HUES6 (cell line): ENCODE results near the gene B4GALT6.

Experiments
- H3K27ac ChIP-seq: 2 replicates; pipeline ENCODE4 v1.7.0; 2013; ENCODE audit warnings: low read depth, mild to moderate bottlenecking, low read length, inconsistent platforms
- H3K27me3 ChIP-seq: 2 replicates; pipeline ENCODE4 v1.6.1; 2013; ENCODE audit warnings: low read length; ENCODE audit not compliant: control insufficient read depth, insufficient read depth
- H3K36me3 ChIP-seq: 2 replicates; pipeline ENCODE4 v1.6.1; 2013; ENCODE audit warnings: low read length; ENCODE audit not compliant: control insufficient read depth, insufficient read depth
- H3K4me1 ChIP-seq: 2 replicates; pipeline ENCODE4 v1.6.1; 2013; ENCODE audit warnings: low read length; ENCODE audit not compliant: control insufficient read depth, insufficient read depth
- H3K4me3 ChIP-seq: 2 replicates; pipeline ENCODE4 v1.5.1; 2013; ENCODE audit warnings: low read depth, low read length
- H3K9ac ChIP-seq: one replicate; pipeline ENCODE4 v1.6.1; 2013; ENCODE audit warnings: mild to moderate bottlenecking, low read length
- H3K9me3 ChIP-seq: 2 replicates; pipeline ENCODE4 v1.6.1; 2013; ENCODE audit warnings: low read depth, low read length; ENCODE audit not compliant: control insufficient read depth, insufficient read depth

The B4GALT6 gene

DNA sequence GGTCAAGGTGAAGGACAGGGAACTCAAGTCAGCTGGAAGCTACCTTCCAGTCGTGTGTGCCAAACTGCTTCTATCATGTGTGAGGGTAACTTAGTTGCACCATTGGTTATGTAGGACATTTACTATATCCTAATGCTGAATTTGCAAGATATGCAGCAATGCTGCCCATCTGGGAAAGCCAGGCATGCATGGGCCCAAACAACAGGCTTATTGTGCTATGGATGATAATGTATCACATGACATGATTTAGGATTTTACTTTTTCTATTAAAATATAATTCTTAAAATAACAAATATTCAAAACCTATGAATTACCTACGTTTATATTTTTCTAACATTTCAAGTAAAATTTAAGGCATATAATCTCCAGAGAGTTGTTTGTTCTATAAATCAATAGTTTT, 35.9 kb downstream of the B4GALT6 start:
- Histone ChIP-seq H3K9ac (no peak overlapping the region), H3K4me3 (no peak overlapping the region), H3K9me3 (no peaks in the 10 kb centered on the region), H3K36me3 (peaks cover 16% of the 10 kb centered on the region; the same call in 1 of the 2 replicates), H3K27ac (no peak overlapping the region), H3K4me1 (peaks cover 38% of the 10 kb centered on the region), H3K27me3 (no peaks in the 10 kb centered on the region)

DNA sequence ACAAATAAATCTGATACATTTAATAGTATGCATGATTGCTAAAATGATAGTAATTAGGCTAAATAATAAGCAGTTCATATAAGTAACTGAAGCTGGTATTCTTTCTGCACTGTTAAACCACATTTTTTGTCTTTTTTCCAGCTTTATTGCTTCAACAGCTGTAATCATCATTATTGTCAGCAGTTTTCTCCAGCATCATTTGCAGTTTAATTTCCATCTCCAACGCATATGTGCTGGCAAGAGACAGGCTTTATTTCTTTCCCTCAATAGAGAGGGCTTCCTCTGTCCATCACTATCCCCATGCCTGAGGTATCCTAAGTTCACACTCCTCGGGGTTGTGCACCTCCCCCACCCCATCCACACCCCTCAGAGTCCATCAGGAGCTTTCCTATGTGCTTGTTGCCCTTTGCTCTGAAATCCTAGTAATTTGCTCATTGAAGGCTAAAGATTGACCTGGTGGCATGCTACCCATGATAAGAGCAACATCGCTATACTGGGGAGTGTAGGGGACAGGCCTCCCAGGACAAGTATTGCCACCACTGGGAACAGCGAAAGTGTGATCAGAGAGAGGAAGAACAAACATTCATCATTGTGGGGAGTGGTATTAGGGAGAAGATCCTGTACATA, 37.1 kb downstream of the B4GALT6 start:
- H3K36me3 ChIP-seq = peaks cover 9% of the 10 kb centered on the region; the same call in 1 of the 2 replicates
- no peak overlapping the region for H3K27ac ChIP-seq
- no peak overlapping the region for H3K9ac ChIP-seq
- H3K4me1 ChIP-seq = peaks cover 38% of the 10 kb centered on the region
- H3K27me3 ChIP-seq = no peaks in the 10 kb centered on the region
- no peaks in the 10 kb centered on the region for H3K9me3 ChIP-seq
- H3K4me3 ChIP-seq = no peak overlapping the region

DNA sequence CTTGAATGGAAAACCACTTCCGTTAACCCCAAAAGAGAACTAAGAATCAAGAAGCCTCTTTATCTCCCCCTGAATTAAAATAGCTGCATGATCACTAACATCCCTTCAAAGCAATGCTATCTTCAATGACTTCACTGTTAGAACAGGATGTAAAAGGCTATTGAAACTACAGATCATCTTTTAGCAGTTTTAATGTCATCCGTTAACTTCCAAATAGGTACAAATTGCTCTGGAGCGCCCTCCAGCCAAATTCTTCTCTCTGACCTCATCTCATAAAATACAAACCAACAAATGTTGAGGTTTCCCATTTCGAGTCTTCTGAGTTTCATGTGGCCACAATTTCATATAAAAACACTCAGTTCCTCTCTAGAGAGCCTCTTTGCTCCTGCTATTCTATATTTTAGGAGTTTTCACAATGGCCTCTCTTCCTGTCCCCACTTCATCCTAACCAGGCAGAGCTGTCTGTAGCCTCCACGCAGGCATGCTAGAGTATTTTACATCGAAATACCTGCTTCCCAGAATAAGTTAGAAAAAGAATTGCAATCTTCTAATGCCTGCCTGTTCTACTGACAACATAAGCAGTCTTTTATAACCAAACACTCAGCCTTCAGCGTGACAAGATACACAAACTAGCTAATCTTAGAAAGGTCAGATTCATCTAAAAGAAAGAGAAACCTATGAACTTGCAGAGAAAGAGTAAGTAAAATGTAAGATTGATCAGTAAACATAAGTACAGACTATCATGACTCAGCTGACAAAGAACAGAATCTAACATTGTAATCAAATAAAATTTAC, 37.9 kb downstream of the B4GALT6 start:
- no peaks in the 10 kb centered on the region for H3K9me3 ChIP-seq
- H3K4me3 ChIP-seq = no peak overlapping the region
- H3K36me3 ChIP-seq = peaks cover 12% of the 10 kb centered on the region; the same call in 1 of the 2 replicates
- H3K9ac ChIP-seq = no peak overlapping the region
- H3K27ac ChIP-seq = no peak overlapping the region
- H3K27me3 ChIP-seq = no peaks in the 10 kb centered on the region
- peaks cover 38% of the 10 kb centered on the region for H3K4me1 ChIP-seq

DNA sequence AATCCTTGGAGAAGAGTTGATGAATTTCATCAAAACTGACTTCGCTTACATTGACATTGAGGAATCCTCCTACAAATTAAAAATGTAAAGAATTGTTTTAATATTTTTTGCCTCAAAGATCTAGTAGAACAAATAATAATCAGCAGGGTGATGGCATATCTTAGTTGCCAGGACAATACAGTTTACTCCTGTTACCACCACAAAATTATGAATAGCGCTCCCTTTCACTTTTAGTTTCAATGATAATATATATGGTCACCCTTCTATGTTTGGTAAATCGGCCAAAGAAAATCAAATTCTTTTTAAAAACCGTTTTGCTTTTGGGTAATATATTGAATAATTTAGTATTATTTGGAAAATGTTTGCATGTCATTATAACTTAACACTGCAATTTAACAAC, 39.0 kb downstream of the B4GALT6 start:
- Histone ChIP-seq H3K9me3 (no peaks in the 10 kb centered on the region), H3K9ac (no peak overlapping the region), H3K27ac (no peak overlapping the region), H3K4me3 (no peak overlapping the region), H3K36me3 (peaks cover 18% of the 10 kb centered on the region; the same call in 1 of the 2 replicates), H3K27me3 (no peaks in the 10 kb centered on the region), H3K4me1 (peaks cover 31% of the 10 kb centered on the region)

DNA sequence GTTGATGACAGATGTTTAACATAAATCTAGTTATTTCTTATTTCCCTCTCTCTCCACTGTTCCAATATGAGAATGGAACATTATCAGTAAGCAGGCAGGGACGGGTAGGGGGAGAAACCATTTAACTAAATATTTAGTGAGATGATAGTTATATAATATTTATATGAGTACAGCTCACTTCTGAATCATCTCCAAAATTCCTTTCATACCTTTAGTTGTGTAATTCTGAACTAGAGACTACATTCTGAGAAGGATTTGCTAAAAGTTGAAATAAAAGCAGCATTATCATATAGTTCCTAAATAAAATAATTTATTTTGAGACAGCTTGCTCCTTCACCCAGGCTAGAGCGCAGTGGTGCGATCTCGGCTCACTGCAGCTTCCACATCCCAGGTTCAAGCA, 41.4 kb downstream of the B4GALT6 start:
- H3K9ac ChIP-seq = no peak overlapping the region
- H3K36me3 ChIP-seq = peaks cover 30% of the 10 kb centered on the region
- H3K4me1 ChIP-seq = peaks cover 19% of the 10 kb centered on the region
- no peaks in the 10 kb centered on the region for H3K9me3 ChIP-seq
- no peak overlapping the region for H3K4me3 ChIP-seq
- no peak overlapping the region for H3K27ac ChIP-seq
- H3K27me3 ChIP-seq = no peaks in the 10 kb centered on the region

GRCh38 chr18:31637445-31637844, 46.9 kb downstream of the B4GALT6 start:
- H3K36me3 ChIP-seq = peaks cover 33% of the 10 kb centered on the region
- H3K4me3 ChIP-seq = no peak overlapping the region
- no peaks in the 10 kb centered on the region for H3K9me3 ChIP-seq
- no peaks in the 10 kb centered on the region for H3K4me1 ChIP-seq
- H3K27ac ChIP-seq = no peak overlapping the region
- no peak overlapping the region for H3K9ac ChIP-seq
- no peaks in the 10 kb centered on the region for H3K27me3 ChIP-seq

DNA sequence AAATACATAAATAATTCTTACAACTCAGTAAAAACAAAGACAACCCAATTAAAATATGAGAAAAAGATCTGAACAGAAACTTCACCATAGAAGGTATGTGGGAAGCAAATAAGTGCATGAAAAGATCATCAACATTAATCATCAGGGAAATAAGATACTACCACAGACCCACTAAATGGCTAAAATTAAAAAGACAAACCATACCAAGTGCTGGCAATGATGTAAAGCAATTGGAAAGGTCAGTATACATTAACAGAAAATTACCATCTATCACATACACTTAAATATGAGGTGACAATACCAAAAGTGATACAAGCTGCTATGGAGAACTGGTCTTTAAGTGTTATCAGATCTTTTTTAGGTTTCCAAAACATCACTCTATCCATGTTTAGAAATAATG, 48.0 kb downstream of the B4GALT6 start:
- Histone ChIP-seq H3K27me3 (no peaks in the 10 kb centered on the region), H3K27ac (no peak overlapping the region), H3K36me3 (peaks cover 27% of the 10 kb centered on the region), H3K9me3 (no peaks in the 10 kb centered on the region), H3K9ac (no peak overlapping the region), H3K4me1 (no peaks in the 10 kb centered on the region), H3K4me3 (no peak overlapping the region)

GRCh38 chr18:31634331-31634713, 50.1 kb downstream of the B4GALT6 start:
- H3K9me3 ChIP-seq = no peaks in the 10 kb centered on the region
- peaks cover 29% of the 10 kb centered on the region for H3K36me3 ChIP-seq
- H3K9ac ChIP-seq = no peak overlapping the region
- H3K4me3 ChIP-seq = no peak overlapping the region
- H3K4me1 ChIP-seq = no peaks in the 10 kb centered on the region
- H3K27me3 ChIP-seq = no peaks in the 10 kb centered on the region
- H3K27ac ChIP-seq = no peak overlapping the region

GRCh38 chr18:31633392-31634330, 50.7 kb downstream of the B4GALT6 start:
- Histone ChIP-seq H3K36me3 (peaks cover 28% of the 10 kb centered on the region), H3K9me3 (no peaks in the 10 kb centered on the region), H3K4me1 (no peaks in the 10 kb centered on the region), H3K4me3 (no peak overlapping the region), H3K27ac (no peak overlapping the region), H3K9ac (no peak overlapping the region), H3K27me3 (no peaks in the 10 kb centered on the region)

- Histone ChIP-seq H3K4me1 (no peaks in the 10 kb centered on the region), H3K27me3 (no peaks in the 10 kb centered on the region), H3K36me3 (peaks cover 32% of the 10 kb centered on the region), H3K27ac (no peak overlapping the region), H3K4me3 (no peak overlapping the region), H3K9me3 (peaks cover 6% of the 10 kb centered on the region), H3K9ac (no peak overlapping the region)
These were observed 52.0 kb downstream of the B4GALT6 start for GRCh38 chr18:31632356-31632755.
